ENCODE data around the gene SPSB2. TPM values are rescaled to one million over a fixed set of nuclear protein-coding genes. Genes with fewer than 3 reads are reported as not detected.
A peak's percentile ranks its signal among the peaks of the same experiment; 100 is the strongest.

The SPSB2 gene
- total RNA-seq, 2 experiments from 2014 or later: 3.8 to 4.7 TPM

DNA sequence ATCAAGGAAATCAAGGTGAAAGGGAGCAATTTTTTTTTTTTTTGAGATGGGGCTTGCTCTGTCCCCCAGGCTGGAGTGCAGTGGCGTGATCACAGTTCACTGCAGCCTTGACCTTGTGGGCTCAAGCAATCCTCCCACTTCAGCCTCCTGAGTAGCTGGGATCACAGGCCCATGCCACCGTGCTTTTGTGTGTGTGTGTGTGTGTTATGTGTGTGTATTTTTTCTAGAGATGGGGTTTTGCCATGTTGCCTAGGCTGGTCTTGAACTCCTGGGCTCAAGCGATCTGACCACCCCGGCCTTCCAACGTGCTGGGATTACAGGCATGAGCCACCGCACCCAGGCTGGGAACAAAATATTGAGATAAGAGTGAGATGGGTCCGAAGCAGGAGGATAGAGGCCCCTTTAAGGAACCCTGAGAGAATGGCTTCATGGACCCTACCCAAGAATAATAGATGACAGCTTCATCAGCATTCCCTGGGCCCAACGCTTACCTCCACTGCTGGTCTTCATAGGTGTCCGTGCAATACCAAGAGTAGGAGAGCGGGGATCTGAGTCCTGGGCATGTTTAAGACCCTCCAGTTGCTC, 23.0 kb downstream of the SPSB2 start:
- ChIA-PET POLR2A (interaction anchor here (2.0 kb wide), 1 partner anchor 315 kb away, joined by 7 read pairs; the partner anchor contains the start of gene GAPDH), CTCF (interaction anchor here (1.1 to 6.5 kb wide), 5 partner anchors 15 to 42 kb away, joined by 5 to 74 read pairs (median 26); partner anchors contain the start of gene SPSB2)
- H3K4me1 Mint-ChIP-seq (ENCODE audit: low read depth): peaks cover 29% of the 10 kb centered on the region

DNA sequence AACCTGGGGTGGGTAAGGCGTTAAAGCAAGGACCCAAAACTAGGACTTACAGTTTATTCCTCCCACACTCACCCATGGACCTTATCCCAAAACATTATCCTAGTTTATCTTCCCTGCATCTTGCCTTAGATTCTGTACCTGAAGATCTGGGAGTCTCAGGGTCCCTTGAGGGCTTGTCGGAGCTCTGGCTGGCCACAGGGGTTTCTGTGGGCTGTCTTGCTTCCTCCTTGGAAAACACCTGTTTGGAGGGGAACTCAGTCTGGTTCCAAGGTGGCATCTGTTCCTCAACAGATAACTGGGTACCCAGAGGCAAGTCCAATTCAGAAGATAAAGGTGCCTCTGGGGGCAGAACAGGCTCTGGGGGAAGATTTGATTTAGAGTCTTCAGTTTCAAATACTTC, 23.7 kb downstream of the SPSB2 start:
- Mint-ChIP-seq H3K4me1 (ENCODE audit: low read depth) (peaks cover 24% of the 10 kb centered on the region), H3K9me3 (no peaks in the 10 kb centered on the region), H3K4me3 (peak overlapping the region; percentile 95), H3K27me3 (no peaks in the 10 kb centered on the region), H3K36me3 (peaks cover 22% of the 10 kb centered on the region), H3K27ac (no peak overlapping the region)
- intact Hi-C loops (cut with micrococcal nuclease): no loop called here
- ChIA-PET CTCF (interaction anchor here (2.2 to 2.3 kb wide), 2 partner anchors 14 to 23 kb away, joined by 8 to 13 read pairs; partner anchors contain the start of gene SPSB2), POLR2A (no interaction called here)
- no peak for DNase-seq

More for the DNA sequence above, 23.0 kb downstream of the SPSB2 start:
- DNase-seq: no peak
- Mint-ChIP-seq H3K4me3 (peak overlapping the region; percentile 95), H3K9me3 (no peaks in the 10 kb centered on the region), H3K27ac (peak overlapping the region; percentile 98), H3K36me3 (peaks cover 22% of the 10 kb centered on the region), H3K27me3 (no peaks in the 10 kb centered on the region)
- intact Hi-C loops (cut with micrococcal nuclease): loop anchor here (5.0 kb wide), 1 partner anchor 423 kb away; no protein-coding TSS in a partner anchor

- no peak for DNase-seq
- Mint-ChIP-seq H3K27ac (no peak overlapping the region), H3K4me3 (no peak overlapping the region), H3K36me3 (peaks cover 22% of the 10 kb centered on the region), H3K4me1 (ENCODE audit: low read depth) (peaks cover 12% of the 10 kb centered on the region), H3K27me3 (no peaks in the 10 kb centered on the region), H3K9me3 (no peaks in the 10 kb centered on the region)
- intact Hi-C loops (cut with micrococcal nuclease): no loop called here
- ChIA-PET CTCF (interaction anchor here (1.0 to 2.3 kb wide), 3 partner anchors 12 to 25 kb away, joined by 7 to 13 read pairs (median 8); partner anchors contain the start of gene SPSB2), POLR2A (interaction anchor here (1.2 to 1.6 kb wide), 2 partner anchors 20 to 24 kb away, joined by 3 to 4 read pairs; partner anchors contain the start of gene TPI1)
Measured at GRCh38 chr12:6847676-6848075, 25.4 kb downstream of the SPSB2 start.

DNA sequence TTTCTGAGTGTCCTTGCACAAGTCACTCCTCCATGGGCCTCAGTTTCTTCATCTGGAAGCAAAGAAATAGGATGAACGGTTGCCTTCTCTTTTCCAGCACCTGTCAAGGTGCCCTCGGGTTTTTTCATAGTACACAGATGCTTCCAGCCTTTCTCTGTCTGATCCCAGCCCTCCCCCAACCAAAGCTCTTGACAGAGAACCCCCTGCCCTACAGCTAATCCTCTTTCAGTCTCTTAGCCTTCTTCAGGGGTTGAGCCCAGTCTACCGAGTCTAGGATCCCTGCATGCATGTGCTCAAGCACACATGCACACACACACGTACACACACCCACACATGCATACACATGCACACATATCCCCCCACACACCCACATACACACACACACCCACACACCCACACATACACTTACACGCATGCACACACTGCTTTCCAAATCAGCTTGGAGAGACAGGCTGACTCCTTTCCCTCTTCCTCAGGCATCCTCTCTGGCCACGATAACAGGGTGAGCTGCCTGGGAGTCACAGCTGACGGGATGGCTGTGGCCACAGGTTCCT, 26.7 kb downstream of the SPSB2 start:
- intact Hi-C loops (cut with micrococcal nuclease): no loop called here
- POLR2A ChIA-PET: interaction anchor here (1.6 kb wide), 1 partner anchor 21 kb away, joined by 4 read pairs; the partner anchor contains the start of gene TPI1
- no peak overlapping the region for H3K27ac Mint-ChIP-seq
- DNase-seq: no peak
- peaks cover 12% of the 10 kb centered on the region for H3K4me1 Mint-ChIP-seq (ENCODE audit: low read depth)
- CTCF ChIA-PET: interaction anchor here (4.8 kb wide), 1 partner anchor 12 kb away, joined by 35 read pairs; no protein-coding TSS in a partner anchor
- no peak overlapping the region for H3K4me3 Mint-ChIP-seq
- H3K27me3 Mint-ChIP-seq: no peaks in the 10 kb centered on the region
- no peaks in the 10 kb centered on the region for H3K9me3 Mint-ChIP-seq
- H3K36me3 Mint-ChIP-seq: peaks cover 22% of the 10 kb centered on the region

DNA sequence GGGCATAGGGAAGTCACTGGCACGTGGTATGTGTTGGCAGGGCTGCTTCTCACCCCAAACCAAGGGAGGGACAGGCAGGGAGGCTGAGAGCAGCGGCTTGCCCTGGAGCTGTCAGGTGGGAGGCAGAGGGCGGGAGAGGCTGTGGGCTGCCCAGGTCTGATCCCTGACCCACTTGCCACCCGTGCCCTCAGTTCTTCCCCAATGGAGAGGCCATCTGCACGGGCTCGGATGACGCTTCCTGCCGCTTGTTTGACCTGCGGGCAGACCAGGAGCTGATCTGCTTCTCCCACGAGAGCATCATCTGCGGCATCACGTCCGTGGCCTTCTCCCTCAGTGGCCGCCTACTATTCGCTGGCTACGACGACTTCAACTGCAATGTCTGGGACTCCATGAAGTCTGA, 27.7 kb downstream of the SPSB2 start:
- intact Hi-C loops (cut with micrococcal nuclease): no loop called here
- ChIA-PET CTCF (interaction anchor here (0.6 to 4.8 kb wide), 4 partner anchors 11 to 248 kb away, joined by 3 to 35 read pairs (median 4); partner anchors contain the start of gene MLF2), POLR2A (no interaction called here)
- peaks cover 19% of the 10 kb centered on the region for H3K36me3 Mint-ChIP-seq
- no peak overlapping the region for H3K4me3 Mint-ChIP-seq
- H3K27ac Mint-ChIP-seq: no peak overlapping the region
- H3K27me3 Mint-ChIP-seq: no peaks in the 10 kb centered on the region
- no peak for DNase-seq
- no peaks in the 10 kb centered on the region for H3K9me3 Mint-ChIP-seq
- peaks cover 9% of the 10 kb centered on the region for H3K4me1 Mint-ChIP-seq (ENCODE audit: low read depth)

DNA sequence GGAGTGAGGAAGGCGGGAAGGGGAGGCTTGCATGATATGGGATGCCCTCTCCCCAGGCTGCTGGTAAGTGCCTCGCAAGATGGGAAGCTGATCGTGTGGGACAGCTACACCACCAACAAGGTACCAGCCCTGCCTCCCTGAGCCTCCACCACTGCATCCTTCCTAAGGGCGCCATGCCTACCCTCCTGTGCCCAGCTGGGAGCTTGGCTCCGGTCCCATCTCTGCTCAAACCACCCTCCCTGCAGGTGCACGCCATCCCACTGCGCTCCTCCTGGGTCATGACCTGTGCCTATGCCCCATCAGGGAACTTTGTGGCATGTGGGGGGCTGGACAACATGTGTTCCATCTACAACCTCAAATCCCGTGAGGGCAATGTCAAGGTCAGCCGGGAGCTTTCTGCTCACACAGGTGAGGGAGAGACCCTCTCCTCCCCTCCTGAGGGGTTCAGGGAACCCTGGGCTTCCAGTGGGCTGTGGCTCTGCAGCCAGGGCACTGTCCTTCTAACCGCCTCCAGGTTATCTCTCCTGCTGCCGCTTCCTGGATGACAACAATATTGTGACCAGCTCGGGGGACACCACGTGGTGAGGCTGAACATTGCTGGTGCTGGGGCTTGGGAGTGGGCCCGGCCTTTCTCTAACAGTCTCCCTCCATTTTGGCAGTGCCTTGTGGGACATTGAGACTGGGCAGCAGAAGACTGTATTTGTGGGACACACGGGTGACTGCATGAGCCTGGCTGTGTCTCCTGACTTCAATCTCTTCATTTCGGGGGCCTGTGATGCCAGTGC, 29.8 kb downstream of the SPSB2 start:
- no peaks in the 10 kb centered on the region for H3K27me3 Mint-ChIP-seq
- no peaks in the 10 kb centered on the region for H3K9me3 Mint-ChIP-seq
- intact Hi-C loops (cut with micrococcal nuclease): no loop called here
- ChIA-PET CTCF (interaction anchor here (1.4 to 4.8 kb wide), 3 partner anchors 9 to 29 kb away, joined by 3 to 35 read pairs (median 9); partner anchors contain the start of gene P3H3), POLR2A (interaction anchor here (1.1 to 1.3 kb wide), 2 partner anchors 8 to 24 kb away, joined by 3 to 5 read pairs; partner anchors contain the start of genes CDCA3, TPI1 and USP5)
- no peaks in the 10 kb centered on the region for H3K4me1 Mint-ChIP-seq (ENCODE audit: low read depth)
- no peak overlapping the region for H3K4me3 Mint-ChIP-seq
- H3K36me3 Mint-ChIP-seq: peaks cover 5% of the 10 kb centered on the region
- no peak for DNase-seq
- H3K27ac Mint-ChIP-seq: no peak overlapping the region

DNA sequence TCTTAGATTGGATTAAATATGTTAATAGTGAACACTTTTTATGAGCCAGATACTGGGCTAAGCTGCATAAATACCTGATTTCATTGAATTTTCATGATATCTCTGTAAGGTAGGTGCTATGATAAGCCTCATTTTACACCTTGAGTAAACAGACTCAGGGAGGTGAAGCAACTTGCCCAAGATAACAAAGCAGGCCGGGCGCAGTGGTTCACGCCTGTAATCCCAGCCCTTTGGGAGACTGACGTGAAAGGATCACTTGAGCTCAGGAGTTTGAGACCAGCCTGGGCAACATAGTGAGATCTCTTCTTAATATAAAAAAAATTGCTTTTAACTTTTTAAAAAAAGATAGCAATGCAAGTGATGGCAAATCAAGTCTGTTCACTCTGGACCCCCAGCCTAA, 31.0 kb downstream of the SPSB2 start:
- Mint-ChIP-seq H3K27me3 (no peaks in the 10 kb centered on the region), H3K9me3 (no peaks in the 10 kb centered on the region), H3K4me3 (no peak overlapping the region), H3K4me1 (ENCODE audit: low read depth) (no peaks in the 10 kb centered on the region), H3K36me3 (no peaks in the 10 kb centered on the region), H3K27ac (no peak overlapping the region)
- POLR2A ChIA-PET: interaction anchor here (1.3 to 3.7 kb wide), 2 partner anchors 9 to 10 kb away, joined by 5 to 16 read pairs; partner anchors contain the start of genes CDCA3 and USP5
- CTCF ChIA-PET: interaction anchor here (1.0 to 2.6 kb wide), 5 partner anchors 9 to 28 kb away, joined by 3 to 9 read pairs (median 4); partner anchors contain the start of genes CDCA3 and P3H3
- DNase-seq: no peak
- intact Hi-C loops (cut with micrococcal nuclease): no loop called here

- Mint-ChIP-seq H3K36me3 (no peaks in the 10 kb centered on the region), H3K27me3 (no peaks in the 10 kb centered on the region), H3K4me1 (ENCODE audit: low read depth) (no peaks in the 10 kb centered on the region), H3K4me3 (no peak within 1 kb of the TSS), H3K9me3 (no peaks in the 10 kb centered on the region), H3K27ac (no peak within 1 kb of the TSS)
- ChIA-PET POLR2A (interaction anchor here (1.1 to 3.7 kb wide), 2 partner anchors 11 to 12 kb away, joined by 3 to 16 read pairs; partner anchors contain the start of genes CDCA3 and USP5), CTCF (interaction anchor here (1.4 to 2.6 kb wide), 4 partner anchors 12 to 88 kb away, joined by 5 to 10 read pairs (median 8); partner anchors contain the start of genes MLF2, P3H3 and SPSB2)
- intact Hi-C loops (cut with micrococcal nuclease): no loop called here
- DNase-seq: no peak
Measured at GRCh38 chr12:6840761-6841515, 32.2 kb downstream of the SPSB2 start, which contains the start of gene GNB3. TSS of gene GNB3 (plus strand) at chr12:6840925. CDS start at chr12:6841288, 363 bp downstream.

- POLR2A ChIA-PET: interaction anchor here (1.1 to 3.7 kb wide), 2 partner anchors 11 kb away, joined by 3 to 16 read pairs; partner anchors contain the start of genes CDCA3 and USP5
- peaks cover 2% of the 10 kb centered on the region for H3K4me1 Mint-ChIP-seq (ENCODE audit: low read depth)
Measured at GRCh38 chr12:6840330-6840729, 32.8 kb downstream of the SPSB2 start.

GRCh38 chr12:6839482-6840201, 33.5 kb downstream of the SPSB2 start:
- Mint-ChIP-seq H3K4me3 (no peak overlapping the region), H3K4me1 (ENCODE audit: low read depth) (peaks cover 2% of the 10 kb centered on the region), H3K9me3 (no peaks in the 10 kb centered on the region), H3K27me3 (no peaks in the 10 kb centered on the region), H3K27ac (no peak overlapping the region), H3K36me3 (no peaks in the 10 kb centered on the region)
- ChIA-PET POLR2A (interaction anchor here (1.1 to 3.7 kb wide), 2 partner anchors 11 to 12 kb away, joined by 3 to 16 read pairs; partner anchors contain the start of genes CDCA3 and USP5), CTCF (interaction anchor here (1.1 to 2.3 kb wide), 4 partner anchors 9 to 33 kb away, joined by 3 to 10 read pairs (median 6); partner anchors contain the start of gene SPSB2)
- intact Hi-C loops (cut with micrococcal nuclease): no loop called here
- DNase-seq: no peak

More at GRCh38 chr12:6840330-6840729, 32.8 kb downstream of the SPSB2 start:
- CTCF ChIA-PET: interaction anchor here (1.1 to 2.3 kb wide), 4 partner anchors 15 to 87 kb away, joined by 4 to 10 read pairs (median 6); partner anchors contain the start of genes MLF2 and SPSB2
- H3K27me3 Mint-ChIP-seq: no peaks in the 10 kb centered on the region
- intact Hi-C loops (cut with micrococcal nuclease): no loop called here
- H3K4me3 Mint-ChIP-seq: no peak overlapping the region
- no peaks in the 10 kb centered on the region for H3K9me3 Mint-ChIP-seq
- no peaks in the 10 kb centered on the region for H3K36me3 Mint-ChIP-seq
- no peak overlapping the region for H3K27ac Mint-ChIP-seq
- no peak for DNase-seq
